Embryonic facial prominence (tissue), 1 donor: ENCODE results near the gene UBE2H.
"Not testable (repeated sequence)": the region's sequence is repeated elsewhere in the genome, so short reads cannot be mapped to it uniquely, and the experiment has no call there.

Experiments
- DNase-seq: peaks from one replicate; pipeline ENCODE4 v3.0.0-alpha.2; 2016; ENCODE audit errors: extremely low spot score

The UBE2H gene

DNA sequence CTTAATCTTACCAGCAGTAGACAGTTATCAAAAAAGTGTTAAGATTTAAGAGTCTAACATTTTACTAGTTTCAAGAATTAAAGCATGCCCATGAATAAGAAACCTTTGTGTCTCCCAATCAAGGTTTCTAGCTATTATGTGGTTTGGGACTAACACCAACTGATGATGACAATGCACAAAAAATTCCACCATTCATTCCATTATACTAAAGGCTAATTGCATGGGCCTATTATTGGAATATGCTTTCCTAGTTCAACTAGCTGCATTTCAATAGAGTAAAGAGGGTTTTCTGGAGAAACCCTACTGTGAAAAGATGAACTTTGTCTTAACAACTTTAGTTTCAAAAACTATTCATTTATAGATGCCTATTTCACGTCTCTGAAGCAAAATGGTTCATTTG is 44.6 kb downstream of the UBE2H start:
- no peak for DNase-seq

DNA sequence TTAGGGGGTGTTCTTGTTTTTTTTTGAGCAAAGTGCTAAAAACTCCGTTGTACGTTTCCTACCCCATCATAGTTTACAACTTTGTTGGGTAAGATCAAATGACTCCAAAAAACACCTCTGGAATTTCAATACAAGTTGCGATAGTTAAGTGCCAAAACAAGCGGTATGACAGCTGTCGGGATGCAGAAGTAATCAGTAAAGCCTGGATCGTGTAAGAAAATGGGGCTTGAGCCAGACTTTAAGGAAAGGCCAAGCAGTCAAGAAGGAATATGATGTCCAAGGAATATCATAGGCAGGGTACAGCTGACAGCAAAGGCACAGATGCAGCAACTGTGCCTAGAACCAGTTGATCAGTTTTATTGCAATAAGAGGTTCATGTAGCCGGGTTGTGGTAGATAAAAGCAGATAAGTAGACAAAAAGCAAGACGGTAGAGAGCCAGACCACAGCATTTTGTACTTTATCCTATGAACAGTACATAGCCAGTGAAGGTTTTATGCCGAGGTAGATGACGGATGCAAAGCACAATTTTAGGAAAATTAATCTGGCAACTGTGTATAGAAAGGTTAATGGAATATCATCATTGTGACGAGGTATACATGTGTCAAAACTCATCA is 45.5 kb downstream of the UBE2H start:
- DNase-seq = no peak

DNA sequence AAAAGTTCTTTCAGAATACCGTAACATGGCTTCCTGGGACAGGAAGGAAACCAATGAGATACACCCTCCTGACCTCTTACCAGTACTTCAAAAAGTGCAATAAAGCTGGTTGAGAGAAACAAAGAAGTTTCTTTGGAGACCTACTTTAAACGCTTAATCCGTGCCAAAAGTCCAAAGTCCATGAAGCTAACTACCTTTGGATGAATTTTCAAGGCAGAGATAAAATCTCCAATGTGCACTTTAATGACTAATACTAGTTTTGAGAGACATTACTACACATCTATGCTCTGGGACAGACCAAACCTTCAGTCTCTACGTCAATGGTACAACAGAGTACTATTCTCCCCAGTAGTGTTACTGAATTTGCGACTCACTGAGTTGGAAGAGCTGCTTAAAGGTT is 46.1 kb downstream of the UBE2H start:
- no peak for DNase-seq

- no peak for DNase-seq
Measured at GRCh38 chr7:129903935-129904334, 48.8 kb downstream of the UBE2H start.

GRCh38 chr7:129902788-129903422 is 49.9 kb downstream of the UBE2H start:
- no peak for DNase-seq

DNA sequence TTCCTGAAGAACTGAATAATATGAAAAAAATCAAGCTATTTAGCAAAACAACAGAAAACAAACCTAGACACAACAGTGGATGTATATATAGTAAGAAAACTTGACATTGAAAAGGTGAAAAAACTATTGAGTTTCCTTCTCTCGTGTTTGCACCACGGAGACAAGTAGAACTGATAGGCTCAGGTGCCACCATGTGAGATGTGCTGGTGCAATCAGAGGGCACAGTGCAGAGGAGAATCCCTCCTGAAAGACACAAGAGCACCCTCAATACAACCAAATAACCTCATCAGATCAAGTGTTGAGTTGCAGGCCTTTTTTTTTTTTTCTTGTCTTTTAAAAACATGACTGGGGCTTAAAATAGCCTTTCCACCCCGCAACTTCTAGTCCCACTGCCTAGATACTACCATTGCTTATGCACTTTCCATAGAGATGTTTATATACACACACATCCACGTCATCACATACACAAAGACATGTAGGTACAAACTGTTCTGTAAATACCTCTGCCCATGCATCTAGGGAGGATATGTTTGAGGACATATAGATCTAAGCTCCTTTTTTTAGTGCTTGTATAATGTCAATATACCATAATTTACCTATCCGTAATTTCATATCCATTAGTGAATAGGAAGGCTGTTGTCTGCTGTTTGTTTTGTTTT is 54.1 kb downstream of the UBE2H start:
- DNase-seq = no peak

DNA sequence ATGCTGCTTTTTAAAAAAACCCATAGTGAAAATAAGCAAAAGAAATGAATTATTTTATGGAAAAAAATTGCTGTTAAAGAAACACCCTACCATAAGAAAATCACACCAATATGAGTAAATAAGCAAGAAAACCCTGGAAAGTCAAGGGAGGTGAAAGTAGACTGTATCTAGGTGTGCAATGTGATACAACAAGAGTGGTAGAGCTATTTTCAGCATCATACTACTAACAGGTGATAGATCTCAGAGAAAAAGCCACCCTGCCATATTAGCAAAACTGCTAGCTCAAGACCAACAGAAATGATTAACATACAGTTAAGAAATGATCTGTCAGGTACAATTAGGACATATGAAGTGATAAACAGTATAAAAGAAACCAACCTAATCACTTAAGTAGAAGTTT is 54.8 kb downstream of the UBE2H start:
- no peak for DNase-seq

- DNase-seq = no peak
Measured at GRCh38 chr7:129896568-129897382, 56.0 kb downstream of the UBE2H start.

GRCh38 chr7:129894184-129894583 is 58.6 kb downstream of the UBE2H start:
- DNase-seq = not testable (repeated sequence)

DNA sequence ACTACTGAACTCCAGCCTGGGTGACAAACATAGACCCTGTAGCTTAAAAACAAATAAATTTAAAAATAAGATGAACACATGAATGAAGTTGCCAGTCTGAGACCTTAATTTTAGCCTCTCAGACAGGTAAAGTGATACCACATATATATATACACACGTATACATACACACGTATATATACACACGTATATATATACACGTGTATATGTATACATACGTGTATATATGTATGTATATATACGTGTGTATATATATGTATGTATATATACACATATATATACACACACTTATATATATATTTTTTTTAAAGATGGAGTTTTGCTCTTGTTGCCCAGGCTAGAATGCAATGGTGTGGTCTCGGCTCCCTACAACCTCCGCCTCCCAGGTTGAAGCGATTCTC is 62.7 kb downstream of the UBE2H start:
- no peak for DNase-seq

GRCh38 chr7:129889133-129889844 is 63.5 kb downstream of the UBE2H start:
- no peak for DNase-seq

- no peak for DNase-seq
Measured at GRCh38 chr7:129887865-129888264, 64.9 kb downstream of the UBE2H start.

GRCh38 chr7:129886818-129887186 is 66.0 kb downstream of the UBE2H start:
- no peak for DNase-seq

- no peak for DNase-seq
Measured at GRCh38 chr7:129886167-129886817, 66.5 kb downstream of the UBE2H start.

DNA sequence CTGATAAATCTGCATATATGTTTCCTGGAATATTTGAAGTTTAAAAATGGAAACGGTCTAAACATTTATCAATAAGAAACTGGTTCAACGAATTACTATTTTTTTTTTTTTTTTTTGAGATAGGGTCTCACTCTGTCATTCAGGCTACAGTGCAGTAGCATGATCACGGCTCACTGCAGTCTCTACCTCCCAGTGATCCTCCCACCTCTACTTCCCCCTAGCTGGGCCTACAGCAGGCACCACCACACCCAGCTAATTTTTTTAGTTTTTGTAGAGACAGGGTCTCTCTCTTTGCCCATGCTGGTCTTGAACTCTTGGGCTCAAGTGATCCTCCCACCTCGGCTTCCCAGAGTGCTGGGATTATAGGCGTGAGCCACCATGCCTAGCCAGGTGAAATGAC is 68.3 kb downstream of the UBE2H start:
- no peak for DNase-seq

- no peak for DNase-seq
Measured at GRCh38 chr7:129883151-129883550, 69.6 kb downstream of the UBE2H start.

GRCh38 chr7:129882531-129882930 is 70.2 kb downstream of the UBE2H start:
- no peak for DNase-seq

GRCh38 chr7:129877146-129877792 is 75.5 kb downstream of the UBE2H start:
- no peak for DNase-seq

GRCh38 chr7:129875745-129876411 is 76.9 kb downstream of the UBE2H start:
- DNase-seq = no peak

DNA sequence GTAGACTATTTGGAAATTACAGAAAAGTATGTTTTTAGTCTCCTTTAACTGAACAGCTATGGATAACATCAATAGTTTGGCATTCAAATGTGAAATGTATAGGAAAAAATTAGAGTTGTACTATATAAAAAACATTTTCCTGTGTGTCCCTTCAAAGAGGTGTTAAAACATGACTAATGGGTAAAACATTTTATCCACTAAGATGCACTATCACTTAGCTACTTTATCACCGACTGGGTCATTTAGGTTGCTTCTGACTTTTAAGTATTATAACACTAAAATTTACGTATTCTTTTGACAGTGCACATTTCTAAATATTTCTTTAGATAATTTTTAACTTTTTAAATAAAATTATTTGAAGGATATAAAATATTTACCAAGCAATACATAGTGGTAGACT is 77.6 kb downstream of the UBE2H start:
- no peak for DNase-seq
